Activated CD8-positive, alpha-beta T cell treated with anti-CD3 and anti-CD28 coated beads for 36 hours (primary cell): ENCODE results near the gene KRT2. TPM values are rescaled to one million over a fixed set of nuclear protein-coding genes. Genes with fewer than 3 reads are reported as not detected.

Experiments used
- ATAC-seq: fragments of 200-7000 bp; cut with Tn5 transposase; one replicate; pipeline ENCODE4 v1.10.0; 2021; ENCODE audit warnings: mild to moderate bottlenecking, moderate library complexity
- CTCF ChIA-PET: fragments of 350-600 bp; sonication (Branson Sonifier 250); formaldehyde crosslinking; loops from one replicate; lab custom pipeline; 2021; ENCODE audit warnings: antibody characterized with exemption; lab: Charles Lee
- POLR2A ChIA-PET: fragments of 350-600 bp; sonication (Branson Sonifier 250); formaldehyde crosslinking; loops from one replicate; lab custom pipeline; 2021; ENCODE audit warnings: antibody characterized with exemption; lab: Charles Lee
- DNase-seq: peaks from one replicate; pipeline ENCODE4 v3.0.0-alpha.2; 2020
- H3K27ac Mint-ChIP-seq: one replicate; pipeline ENCODE4 v1.8.0; 2021; ENCODE audit warnings: mild to moderate bottlenecking, mixed read lengths
- H3K27me3 Mint-ChIP-seq: one replicate; pipeline ENCODE4 v1.8.0; 2021; ENCODE audit warnings: mixed read lengths
- H3K36me3 Mint-ChIP-seq: one replicate; pipeline ENCODE4 v1.8.0; 2021; ENCODE audit warnings: low read depth, mixed read lengths
- H3K4me1 Mint-ChIP-seq: one replicate; pipeline ENCODE4 v1.8.0; 2021; ENCODE audit warnings: low read depth, mixed read lengths
- H3K4me3 Mint-ChIP-seq: one replicate; pipeline ENCODE4 v1.8.0; 2021; ENCODE audit warnings: mild to moderate bottlenecking, moderate library complexity, mixed read lengths
- H3K9me3 Mint-ChIP-seq: one replicate; pipeline ENCODE4 v1.8.0; 2021; ENCODE audit warnings: mixed read lengths
- CTCF ChIP-seq: fragments of 200-600 bp; IDR thresholded peaks from one replicate; pipeline ENCODE4 v1.8.0; 2022; ENCODE audit warnings: antibody characterized with exemption, mild to moderate bottlenecking
- intact Hi-C: fragments of 100-400 bp; cut with micrococcal nuclease; formaldehyde crosslinking; loops from one replicate; pipeline ENCODE4 v1.10.0; 2022
- total RNA-seq, 2 experiments: library from RNA; stranded (reverse); gene quantifications; one replicate each; pipeline ENCODE4 v1.2.3, GENCODE V29; 2021

KRT2 gene
- total RNA-seq, 2 experiments from 2014 or later: not detected

GRCh38 chr12:52606581-52607218, 45.3 kb downstream of the KRT2 start:
- ChIA-PET CTCF (interaction anchor here (0.8 to 1.7 kb wide), 3 partner anchors 26 to 278 kb away, joined by 3 to 4 read pairs (median 3); no protein-coding TSS in a partner anchor), POLR2A (no interaction called here)
- TF ChIP-seq CTCF: no peak
- intact Hi-C loops: no loop called here
- no peak for DNase-seq
- Mint-ChIP-seq H3K4me1 (peaks cover 80% of the 10 kb centered on the region), H3K9me3 (no peaks in the 10 kb centered on the region), H3K27me3 (no peaks in the 10 kb centered on the region), H3K4me3 (no peak overlapping the region), H3K27ac (no peak overlapping the region), H3K36me3 (no peaks in the 10 kb centered on the region)
- ATAC-seq: no peak

DNA sequence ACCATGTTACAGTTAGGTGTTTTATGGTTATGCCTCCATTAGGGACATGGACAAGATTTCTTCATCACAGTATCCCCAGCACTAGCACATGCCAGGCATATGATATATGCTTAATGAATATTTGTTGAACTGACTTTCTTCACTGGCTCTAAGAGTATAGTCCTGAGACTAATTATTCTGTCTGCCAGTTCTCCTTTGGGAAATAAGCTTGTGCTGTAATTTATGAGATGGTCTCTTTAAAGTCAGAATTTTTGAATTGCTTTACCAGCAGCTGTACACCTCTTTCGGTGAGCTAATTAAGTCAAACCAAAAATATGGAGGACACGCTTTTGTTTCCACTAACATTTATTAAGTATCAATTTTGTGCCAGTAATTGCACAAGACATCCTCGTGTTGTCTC, 45.9 kb downstream of the KRT2 start:
- H3K4me1 Mint-ChIP-seq: peaks cover 74% of the 10 kb centered on the region
- no peaks in the 10 kb centered on the region for H3K27me3 Mint-ChIP-seq
- no peak overlapping the region for H3K27ac Mint-ChIP-seq
- H3K4me3 Mint-ChIP-seq: no peak overlapping the region
- TF ChIP-seq CTCF: no peak
- ChIA-PET CTCF (interaction anchor here (0.6 to 1.7 kb wide), 5 partner anchors 17 to 279 kb away, joined by 3 to 4 read pairs (median 3); no protein-coding TSS in a partner anchor), POLR2A (no interaction called here)
- intact Hi-C loops: no loop called here
- no peaks in the 10 kb centered on the region for H3K9me3 Mint-ChIP-seq
- DNase-seq (no peak), ATAC-seq (no peak)
- H3K36me3 Mint-ChIP-seq: no peaks in the 10 kb centered on the region

DNA sequence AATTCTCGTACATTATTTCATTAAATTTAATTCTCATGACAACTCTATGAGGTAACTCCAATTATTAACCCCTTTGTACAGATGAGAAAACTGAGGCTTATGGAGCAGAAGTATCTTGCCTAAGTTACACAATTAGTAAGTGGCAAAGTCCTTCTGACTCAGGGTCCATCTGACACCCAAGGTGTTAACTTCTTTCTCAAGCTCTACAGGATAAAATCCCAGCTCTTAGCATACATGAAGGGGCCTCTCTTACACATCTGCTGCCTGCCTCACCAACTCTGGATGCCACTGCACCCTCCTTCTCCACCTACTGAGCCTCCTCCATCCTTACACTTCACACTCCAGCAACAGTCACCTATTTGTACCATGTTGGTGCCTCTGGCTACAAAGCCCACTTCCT, 46.5 kb downstream of the KRT2 start:
- ATAC-seq (no peak), DNase-seq (no peak)
- CTCF ChIA-PET: interaction anchor here (0.6 to 1.7 kb wide), 4 partner anchors 17 to 265 kb away, joined by 3 to 4 read pairs (median 4); no protein-coding TSS in a partner anchor
- no peak overlapping the region for H3K4me3 Mint-ChIP-seq
- TF ChIP-seq CTCF: no peak
- no peaks in the 10 kb centered on the region for H3K36me3 Mint-ChIP-seq
- H3K27me3 Mint-ChIP-seq: no peaks in the 10 kb centered on the region
- H3K4me1 Mint-ChIP-seq: peaks cover 68% of the 10 kb centered on the region
- H3K9me3 Mint-ChIP-seq: no peaks in the 10 kb centered on the region
- H3K27ac Mint-ChIP-seq: no peak overlapping the region
- POLR2A ChIA-PET: no interaction called here
- intact Hi-C loops: no loop called here

- Mint-ChIP-seq H3K27ac (no peak overlapping the region), H3K27me3 (no peaks in the 10 kb centered on the region), H3K9me3 (no peaks in the 10 kb centered on the region), H3K4me1 (peaks cover 63% of the 10 kb centered on the region), H3K4me3 (no peak overlapping the region), H3K36me3 (no peaks in the 10 kb centered on the region)
- intact Hi-C loops: no loop called here
- CTCF ChIA-PET: interaction anchor here (1.4 kb wide), 1 partner anchor 261 kb away, joined by 4 read pairs; no protein-coding TSS in a partner anchor
- DNase-seq: peak; percentile 32
- no peak for TF ChIP-seq CTCF
- POLR2A ChIA-PET: no interaction called here
- peak; percentile 53 for ATAC-seq
These were observed 47.2 kb downstream of the KRT2 start for GRCh38 chr12:52604859-52605258.

GRCh38 chr12:52603314-52603713, 48.7 kb downstream of the KRT2 start:
- POLR2A ChIA-PET: no interaction called here

More at GRCh38 chr12:52603314-52603713, 48.7 kb downstream of the KRT2 start:
- DNase-seq (peak; percentile 59), ATAC-seq (peak; percentile 76)
- no peaks in the 10 kb centered on the region for H3K36me3 Mint-ChIP-seq
- H3K4me1 Mint-ChIP-seq: peaks cover 51% of the 10 kb centered on the region
- no peak overlapping the region for H3K4me3 Mint-ChIP-seq
- CTCF ChIA-PET: no interaction called here
- intact Hi-C loops: no loop called here
- no peaks in the 10 kb centered on the region for H3K9me3 Mint-ChIP-seq
- no peak for TF ChIP-seq CTCF
- H3K27ac Mint-ChIP-seq: no peak overlapping the region
- H3K27me3 Mint-ChIP-seq: peaks cover 2% of the 10 kb centered on the region
